Measurements from ENCODE around the gene AKR1B1.
A peak's percentile ranks its signal among the peaks of the same experiment; 100 is the strongest.

AKR1B1 gene

GRCh38 chr7:134461916-134462315 is 3.0 kb upstream of the AKR1B1 start:
- H3K36me3 ChIP-seq (ENCODE audit: insufficient read depth, low read length) = no peaks in the 10 kb centered on the region
- H3K9ac ChIP-seq (ENCODE audit: low read depth, low read length) = no peak overlapping the region
- 0 out of 2 replicates have a peak, but pooled peaks cover 3% of the 10 kb centered on the region for H3K4me1 ChIP-seq (ENCODE audit: insufficient read depth, low read length)
- H3K9me3 ChIP-seq (ENCODE audit: control insufficient read depth, insufficient read depth, low read length) = peaks cover 3% of the 10 kb centered on the region; the same call in 1 of the 2 replicates

GRCh38 chr7:134459981-134460380 is 1.1 kb upstream of the AKR1B1 start:
- H3K9me3 ChIP-seq (ENCODE audit: control insufficient read depth, insufficient read depth, low read length) = no peaks in the 10 kb centered on the region
- H3K9ac ChIP-seq (ENCODE audit: low read depth, low read length) = no peak overlapping the region
- 0 out of 2 replicates have a peak, but pooled peaks cover 3% of the 10 kb centered on the region for H3K4me1 ChIP-seq (ENCODE audit: insufficient read depth, low read length)
- no peaks in the 10 kb centered on the region for H3K36me3 ChIP-seq (ENCODE audit: insufficient read depth, low read length)

- Histone ChIP-seq H3K4me1 (ENCODE audit: insufficient read depth, low read length) (0 out of 2 replicates have a peak, but pooled peaks cover 3% of the 10 kb centered on the region), H3K36me3 (ENCODE audit: insufficient read depth, low read length) (no peaks in the 10 kb centered on the region), H3K9ac (ENCODE audit: low read depth, low read length) (peak overlapping the region; percentile 96), H3K9me3 (ENCODE audit: control insufficient read depth, insufficient read depth, low read length) (no peaks in the 10 kb centered on the region)
Measured at GRCh38 chr7:134458341-134458805, 527 bp downstream of the AKR1B1 start.

GRCh38 chr7:134457210-134457609 is 1.7 kb downstream of the AKR1B1 start:
- Histone ChIP-seq H3K36me3 (ENCODE audit: insufficient read depth, low read length) (no peaks in the 10 kb centered on the region), H3K9me3 (ENCODE audit: control insufficient read depth, insufficient read depth, low read length) (no peaks in the 10 kb centered on the region), H3K9ac (ENCODE audit: low read depth, low read length) (no peak overlapping the region; the same call in 1 of the 2 replicates), H3K4me1 (ENCODE audit: insufficient read depth, low read length) (0 out of 2 replicates have a peak, but pooled peaks cover 3% of the 10 kb centered on the region)

GRCh38 chr7:134454277-134454676 is 4.6 kb downstream of the AKR1B1 start:
- 0 out of 2 replicates have a peak, but pooled peaks cover 3% of the 10 kb centered on the region for H3K4me1 ChIP-seq (ENCODE audit: insufficient read depth, low read length)

GRCh38 chr7:134453518-134453917 is 5.4 kb downstream of the AKR1B1 start:
- Histone ChIP-seq H3K4me1 (ENCODE audit: insufficient read depth, low read length) (0 out of 2 replicates have a peak, but pooled peaks cover 3% of the 10 kb centered on the region), H3K9me3 (ENCODE audit: control insufficient read depth, insufficient read depth, low read length) (no peaks in the 10 kb centered on the region), H3K9ac (ENCODE audit: low read depth, low read length) (no peak overlapping the region), H3K36me3 (ENCODE audit: insufficient read depth, low read length) (peaks cover 13% of the 10 kb centered on the region)

More at GRCh38 chr7:134454277-134454676, 4.6 kb downstream of the AKR1B1 start:
- H3K9me3 ChIP-seq (ENCODE audit: control insufficient read depth, insufficient read depth, low read length) = no peaks in the 10 kb centered on the region
- peaks cover 9% of the 10 kb centered on the region for H3K36me3 ChIP-seq (ENCODE audit: insufficient read depth, low read length)
- H3K9ac ChIP-seq (ENCODE audit: low read depth, low read length) = no peak overlapping the region

GRCh38 chr7:134452991-134453473 is 5.9 kb downstream of the AKR1B1 start:
- Histone ChIP-seq H3K9ac (ENCODE audit: low read depth, low read length) (no peak overlapping the region), H3K4me1 (ENCODE audit: insufficient read depth, low read length) (0 out of 2 replicates have a peak, but pooled peaks cover 3% of the 10 kb centered on the region), H3K9me3 (ENCODE audit: control insufficient read depth, insufficient read depth, low read length) (no peaks in the 10 kb centered on the region), H3K36me3 (ENCODE audit: insufficient read depth, low read length) (peaks cover 18% of the 10 kb centered on the region)

GRCh38 chr7:134452419-134452838 is 6.5 kb downstream of the AKR1B1 start:
- Histone ChIP-seq H3K9me3 (ENCODE audit: control insufficient read depth, insufficient read depth, low read length) (no peaks in the 10 kb centered on the region), H3K9ac (ENCODE audit: low read depth, low read length) (no peak overlapping the region), H3K36me3 (ENCODE audit: insufficient read depth, low read length) (peaks cover 23% of the 10 kb centered on the region), H3K4me1 (ENCODE audit: insufficient read depth, low read length) (no peaks in the 10 kb centered on the region)

- no peaks in the 10 kb centered on the region for H3K4me1 ChIP-seq (ENCODE audit: insufficient read depth, low read length)
- H3K9ac ChIP-seq (ENCODE audit: low read depth, low read length) = no peak overlapping the region
- H3K9me3 ChIP-seq (ENCODE audit: control insufficient read depth, insufficient read depth, low read length) = no peaks in the 10 kb centered on the region
- H3K36me3 ChIP-seq (ENCODE audit: insufficient read depth, low read length) = peaks cover 25% of the 10 kb centered on the region
Measured at GRCh38 chr7:134451656-134452055, 7.2 kb downstream of the AKR1B1 start.

- Histone ChIP-seq H3K9me3 (ENCODE audit: control insufficient read depth, insufficient read depth, low read length) (no peaks in the 10 kb centered on the region), H3K4me1 (ENCODE audit: insufficient read depth, low read length) (no peaks in the 10 kb centered on the region), H3K36me3 (ENCODE audit: insufficient read depth, low read length) (peaks cover 26% of the 10 kb centered on the region), H3K9ac (ENCODE audit: low read depth, low read length) (no peak overlapping the region)
Measured at GRCh38 chr7:134450294-134451000, 8.5 kb downstream of the AKR1B1 start.

- Histone ChIP-seq H3K9ac (ENCODE audit: low read depth, low read length) (no peak overlapping the region), H3K4me1 (ENCODE audit: insufficient read depth, low read length) (no peaks in the 10 kb centered on the region), H3K9me3 (ENCODE audit: control insufficient read depth, insufficient read depth, low read length) (no peaks in the 10 kb centered on the region), H3K36me3 (ENCODE audit: insufficient read depth, low read length) (peaks cover 28% of the 10 kb centered on the region)
Measured at GRCh38 chr7:134449680-134450079, 9.2 kb downstream of the AKR1B1 start.

GRCh38 chr7:134448356-134449229 is 10.3 kb downstream of the AKR1B1 start:
- Histone ChIP-seq H3K9ac (ENCODE audit: low read depth, low read length) (no peak overlapping the region), H3K9me3 (ENCODE audit: control insufficient read depth, insufficient read depth, low read length) (no peaks in the 10 kb centered on the region), H3K4me1 (ENCODE audit: insufficient read depth, low read length) (no peaks in the 10 kb centered on the region), H3K36me3 (ENCODE audit: insufficient read depth, low read length) (peaks cover 37% of the 10 kb centered on the region)

GRCh38 chr7:134447383-134447782 is 11.5 kb downstream of the AKR1B1 start:
- Histone ChIP-seq H3K4me1 (ENCODE audit: insufficient read depth, low read length) (no peaks in the 10 kb centered on the region), H3K36me3 (ENCODE audit: insufficient read depth, low read length) (peaks cover 44% of the 10 kb centered on the region), H3K9me3 (ENCODE audit: control insufficient read depth, insufficient read depth, low read length) (no peaks in the 10 kb centered on the region), H3K9ac (ENCODE audit: low read depth, low read length) (no peak overlapping the region)

GRCh38 chr7:134446923-134447322 is 12.0 kb downstream of the AKR1B1 start:
- Histone ChIP-seq H3K36me3 (ENCODE audit: insufficient read depth, low read length) (peaks cover 46% of the 10 kb centered on the region), H3K4me1 (ENCODE audit: insufficient read depth, low read length) (no peaks in the 10 kb centered on the region), H3K9ac (ENCODE audit: low read depth, low read length) (no peak overlapping the region), H3K9me3 (ENCODE audit: control insufficient read depth, insufficient read depth, low read length) (no peaks in the 10 kb centered on the region)

Measured in ES-I3 (cell line).